ENCODE data around the gene ZBTB17.

GRCh38 chr1:16017461-16018303 lies 41.8 kb upstream of the ZBTB17 start, which contains the start of gene HSPB7:
- TF ChIP-seq CTCF (IDR thresholded peaks at IDR 0.05) = no peak
- peak; percentile 59 for TF ChIP-seq POLR2A (IDR thresholded peaks at IDR 0.05)

Measured in transverse colon (tissue), 3 donors.